HCT116 (cell line): ENCODE measurements around the gene EMILIN2. TPM values are rescaled to one million over a fixed set of nuclear protein-coding genes. Genes with fewer than 3 reads are reported as not detected.

ENCODE experiments used
- ATAC-seq: fragments of 200-7000 bp; cut with Tn5 transposase; 2 replicates; pipeline ENCODE4 v1.9.1; 2020; ENCODE audit warnings: mild to moderate bottlenecking, moderate library complexity
- BruUV-seq: library from RNA; stranded (reverse); fragments of 400-500 nt; replicated peaks from 2 replicates; lab custom pipeline; 2021; lab: Mats Ljungman, UMichigan
- CTCF ChIA-PET: fragments of 300-600 bp; sonication (Branson Sonifier 250); formaldehyde crosslinking; loops from one replicate; lab custom pipeline; 2021; ENCODE audit warnings: antibody characterized with exemption; lab: Charles Lee
- POLR2A ChIA-PET: fragments of 300-600, 350-600 bp; sonication (Branson Sonifier 250); formaldehyde crosslinking; loops from one replicate; lab custom pipeline; 2021; ENCODE audit warnings: antibody characterized with exemption; lab: Charles Lee
- RAD21 ChIA-PET, 2 experiments: fragments of 300-600 bp; sonication (Branson Sonifier 250); formaldehyde crosslinking; loops; one replicate each; lab custom pipeline; 2023; ENCODE audit warnings: low total read pairs in 2 of 2; ENCODE audit not compliant: uncharacterized antibody in 2 of 2, unreplicated experiment in 2 of 2, low non-redundant PET in 1 of 2; lab: Charles Lee
- DNase-seq: peaks from one replicate; pipeline ENCODE4 v3.0.0-alpha.2; 2010; ENCODE audit warnings: low read depth, low spot score
- H2AFZ ChIP-seq: fragments of 200-600 bp; shearing (Covaris generic), sonication (generic); 2 replicates; pipeline ENCODE4 v1.6.1; 2017; ENCODE audit warnings: low read depth, mixed run types, mixed read lengths, antibody characterized with exemption, low read length; ENCODE audit not compliant: poor library complexity, severe bottlenecking
- H3K27ac ChIP-seq: 2 replicates; pipeline ENCODE4 v1.5.1; 2012; ENCODE audit warnings: low read depth, low read length
- H3K27me3 ChIP-seq: fragments of 200-600 bp; sonication (generic); 2 replicates; pipeline ENCODE4 v1.6.1; 2016; ENCODE audit warnings: mixed run types, low read length, mixed read lengths; ENCODE audit not compliant: insufficient read depth
- H3K36me3 ChIP-seq, 2 experiments: fragments of 200-500 bp in 1 of 2; fragments of 200-600 bp in 1 of 2; sonication (Bioruptor generic) in 1 of 2; sonication (generic) in 1 of 2; 2 replicates each; pipeline versions ENCODE4 v1.5.1 to v1.6.1; 2014 to 2016; ENCODE audit warnings: low read length in 2 of 2, inconsistent platforms in 1 of 2, mixed read lengths in 1 of 2, mixed run types in 1 of 2; ENCODE audit not compliant: insufficient read depth in 2 of 2, control insufficient read depth in 1 of 2
- H3K4me1 ChIP-seq, 2 experiments: fragments of 200-600 bp in 1 of 2; sonication (generic) in 1 of 2; 2 replicates each; pipeline versions ENCODE4 v1.5.1 to v1.6.1; 2012 to 2017; ENCODE audit warnings: low read length in 2 of 2, inconsistent platforms in 1 of 2, mild to moderate bottlenecking in 1 of 2, mixed read lengths in 1 of 2, mixed run types in 1 of 2, moderate library complexity in 1 of 2; ENCODE audit not compliant: insufficient read depth in 2 of 2, control insufficient read depth in 1 of 2
- H3K4me2 ChIP-seq: fragments of 200-600 bp; sonication (generic); 2 replicates; pipeline ENCODE4 v1.6.1; 2017; ENCODE audit warnings: mixed run types, low read length, mixed read lengths
- H3K4me3 ChIP-seq, 2 experiments: fragments of 200-600 bp in 1 of 2; sonication (generic) in 1 of 2; replicated peaks in 1 of 2; 2 replicates each; pipeline ENCODE4 v1.5.1; 2011 to 2016; ENCODE audit warnings: low read length in 2 of 2, control low read depth in 1 of 2, low read depth in 1 of 2, mild to moderate bottlenecking in 1 of 2, mixed read lengths in 1 of 2, mixed run types in 1 of 2
- H3K79me2 ChIP-seq: fragments of 200-600 bp; sonication (generic); 2 replicates; pipeline ENCODE4 v1.6.1; 2017; ENCODE audit warnings: mild to moderate bottlenecking, mixed run types, low read length, moderate library complexity, mixed read lengths; ENCODE audit not compliant: insufficient read depth
- H3K9ac ChIP-seq: fragments of 200-600 bp; sonication (generic); 2 replicates; pipeline ENCODE4 v1.6.1; 2016; ENCODE audit warnings: low read length, mixed read lengths
- H3K9me2 ChIP-seq: fragments of 200-600 bp; sonication (generic), shearing (Covaris generic); 2 replicates; pipeline ENCODE4 v1.6.1; 2017; ENCODE audit warnings: mixed run types, mild to moderate bottlenecking, moderate library complexity; ENCODE audit not compliant: insufficient read depth
- H3K9me3 ChIP-seq, 2 experiments: fragments of 200-500 bp in 1 of 2; fragments of 200-600 bp in 1 of 2; sonication (Bioruptor generic) in 1 of 2; sonication (generic) in 1 of 2; 2 replicates each; pipeline ENCODE4 v1.6.1; 2014 to 2017; ENCODE audit warnings: low read length in 2 of 2, mixed read lengths in 2 of 2, inconsistent platforms in 1 of 2, low read depth in 1 of 2, mild to moderate bottlenecking in 1 of 2, mixed run types in 1 of 2, moderate library complexity in 1 of 2; ENCODE audit not compliant: control insufficient read depth in 1 of 2, insufficient read depth in 1 of 2
- H4K20me1 ChIP-seq: fragments of 200-600 bp; sonication (generic), shearing (Covaris generic); 2 replicates; pipeline ENCODE4 v1.6.1; 2017; ENCODE audit warnings: mixed run types, mild to moderate bottlenecking, moderate library complexity; ENCODE audit not compliant: insufficient read depth
- ATF3 ChIP-seq: IDR thresholded peaks from 2 replicates; pipeline ENCODE4 v1.6.1; 2012
- CBX3 ChIP-seq: IDR thresholded peaks from 2 replicates; pipeline ENCODE4 v1.6.1; 2012; ENCODE audit warnings: low read depth
- CTCF ChIP-seq, 3 experiments: fragments of 200-600 bp in 1 of 3; sonication (generic) in 1 of 3; IDR thresholded peaks in 2 of 3; conservative IDR thresholded peaks in 1 of 3; 2 replicates each; pipeline ENCODE4 v1.5.1; 2012 to 2017; ENCODE audit warnings: low read depth in 2 of 3, low read length in 2 of 3, antibody characterized with exemption in 1 of 3, borderline replicate concordance in 1 of 3, control low read depth in 1 of 3, mild to moderate bottlenecking in 1 of 3, mixed read lengths in 1 of 3, mixed run types in 1 of 3, moderate library complexity in 1 of 3; ENCODE audit not compliant: insufficient read depth in 1 of 3
- EGR1 ChIP-seq: IDR thresholded peaks from 2 replicates; pipeline ENCODE4 v1.6.1; 2012; ENCODE audit warnings: low read depth
- ELF1 ChIP-seq: IDR thresholded peaks from 2 replicates; pipeline ENCODE4 v1.6.1; 2012; ENCODE audit warnings: low read depth, borderline replicate concordance
- EZH2 ChIP-seq: fragments of 200-600 bp; sonication (generic); IDR thresholded peaks from 2 replicates; pipeline ENCODE4 v1.6.1; 2017; ENCODE audit warnings: antibody characterized with exemption, mixed run types
- FOSL1 ChIP-seq: IDR thresholded peaks from 2 replicates; pipeline ENCODE4 v1.6.1; 2012; ENCODE audit warnings: low read depth
- JUND ChIP-seq: IDR thresholded peaks from 2 replicates; pipeline ENCODE4 v1.6.1; 2012
- POLR2A ChIP-seq: IDR thresholded peaks from 2 replicates; pipeline ENCODE4 v1.7.0; 2011; ENCODE audit warnings: borderline replicate concordance; ENCODE audit not compliant: insufficient read depth, insufficient read length; ENCODE audit errors: extremely low read depth
- POLR2AphosphoS5 ChIP-seq: IDR thresholded peaks from 2 replicates; pipeline ENCODE4 v1.6.1; 2011; ENCODE audit warnings: mild to moderate bottlenecking, low read depth, low read length, moderate library complexity
- RAD21 ChIP-seq: IDR thresholded peaks from 2 replicates; pipeline ENCODE4 v1.6.1; 2012; ENCODE audit warnings: low read depth, mild to moderate bottlenecking
- REST ChIP-seq: IDR thresholded peaks from 2 replicates; pipeline ENCODE4 v1.6.1; 2012; ENCODE audit warnings: low read depth
- SP1 ChIP-seq: IDR thresholded peaks from 2 replicates; pipeline ENCODE4 v1.6.1; 2012; ENCODE audit warnings: low read depth
- SRF ChIP-seq: IDR thresholded peaks from 2 replicates; pipeline ENCODE4 v1.6.1; 2012; ENCODE audit warnings: low read depth
- TCF7L2 ChIP-seq: IDR thresholded peaks from 2 replicates; pipeline ENCODE4 v1.7.0; 2011; ENCODE audit warnings: borderline replicate concordance, inconsistent platforms; ENCODE audit not compliant: insufficient read depth, insufficient read length; ENCODE audit errors: extremely low read depth
- YY1 ChIP-seq: IDR thresholded peaks from 2 replicates; pipeline ENCODE4 v1.6.1; 2011; ENCODE audit warnings: low read length, low read depth, moderate library complexity, mild to moderate bottlenecking; ENCODE audit not compliant: insufficient replicate concordance; ENCODE audit errors: extremely low read depth
- ZBTB33 ChIP-seq: IDR thresholded peaks from 2 replicates; pipeline ENCODE4 v1.6.1; 2011; ENCODE audit warnings: mild to moderate bottlenecking, low read length, moderate library complexity; ENCODE audit not compliant: insufficient replicate concordance; ENCODE audit errors: extremely low read depth
- ZNF274 ChIP-seq: fragments of 200-500 bp; sonication (Bioruptor generic); IDR thresholded peaks from 2 replicates; pipeline ENCODE4 v1.6.1; 2014; ENCODE audit warnings: mild to moderate bottlenecking, low read depth, low read length, inconsistent platforms
- intact Hi-C: fragments of 100-400 bp; cut with micrococcal nuclease; formaldehyde crosslinking; loops from 2 replicates; pipeline ENCODE4 v1.10.0; 2022
- total RNA-seq: library from RNA; stranded (reverse); gene quantifications from one replicate; pipeline ENCODE4 v1.2.1, GENCODE V29; 2021; ENCODE audit not compliant: unreplicated experiment

Gene EMILIN2
- total RNA-seq, 1 experiment from 2014 or later, result 23.4 TPM

GRCh38 chr18:2894131-2894840 is 47.5 kb downstream of the EMILIN2 start:
- Histone ChIP-seq H3K36me3 (no peaks in the 10 kb centered on the region), H2AFZ (no peak overlapping the region), H3K9me3 (no peaks in the 10 kb centered on the region), H3K79me2 (no peaks in the 10 kb centered on the region), H3K27ac (no peak overlapping the region), H4K20me1 (no peaks in the 10 kb centered on the region), H3K9me2 (no peaks in the 10 kb centered on the region), H3K4me3 (no peak overlapping the region), H3K9ac (no peak overlapping the region), H3K4me2 (no peak overlapping the region), H3K27me3 (no peaks in the 10 kb centered on the region), H3K4me1 (peaks cover 0 to 14% of the 10 kb centered on the region in 2 experiments; a peak in 2 of 4 replicates)
- ChIA-PET CTCF (interaction anchor here (0.6 kb wide), 1 partner anchor 9 kb away, joined by 3 read pairs; no protein-coding TSS in a partner anchor), RAD21 (no interaction called here), POLR2A (no interaction called here)
- no TSS peak for BruUV-seq
- intact Hi-C loops, result no loop called here
- ATAC-seq (no peak), DNase-seq (no peak)
- TF ChIP-seq RAD21 (no peak), CBX3 (no peak), SP1 (no peak), SRF (no peak), CTCF (IDR thresholded peaks at IDR 0.05 in 2 of 3, conservative IDR thresholded peaks at IDR 0.05 in 1 of 3; ENCODE audit: borderline replicate concordance in 1 of 3, insufficient read depth in 1 of 3, low read depth in 2 of 3, low read length in 2 of 3) (no peak), TCF7L2 (no peak), ZBTB33 (no peak), YY1 (no peak), EGR1 (no peak), JUND (no peak), ATF3 (no peak), FOSL1 (no peak), EZH2 (no peak), ZNF274 (no peak), REST (no peak), POLR2A (no peak), POLR2AphosphoS5 (no peak), ELF1 (no peak)
